Naive thymus-derived CD4-positive, alpha-beta T cell (primary cell): ENCODE measurements around the gene MAP6. TPM values are rescaled to one million over a fixed set of nuclear protein-coding genes. Genes with fewer than 3 reads are reported as not detected.
A peak's percentile ranks its signal among the peaks of the same experiment; 100 is the strongest.

ENCODE experiments used
- ATAC-seq: fragments of 150-1000 bp; cut with Tn5 transposase; 2 replicates; pipeline ENCODE4 v1.10.0; 2021; ENCODE audit warnings: mild to moderate bottlenecking, moderate library complexity
- CTCF ChIA-PET: fragments of 350-600 bp; sonication (Branson Sonifier 250); formaldehyde crosslinking; loops from one replicate; lab custom pipeline; 2021; ENCODE audit warnings: antibody characterized with exemption; lab: Charles Lee
- POLR2A ChIA-PET: fragments of 350-600 bp; sonication (Branson Sonifier 250); formaldehyde crosslinking; loops from one replicate; lab custom pipeline; 2021; ENCODE audit warnings: antibody characterized with exemption, inconsistent platforms; lab: Charles Lee
- DNase-seq, 9 donors: peaks; one replicate each; pipeline versions ENCODE4 v3.0.0 to v3.0.0-alpha.2; 2020 to 2022; ENCODE audit warnings: mixed read lengths in 1 of 9
- H3K27ac ChIP-seq: one replicate; pipeline ENCODE4 v1.7.0; 2013; ENCODE audit warnings: mild to moderate bottlenecking, low read depth, low read length, moderate library complexity
- H3K27me3 ChIP-seq, 2 donors: one replicate each; pipeline ENCODE4 v1.7.0; 2013; ENCODE audit warnings: low read length in 2 of 2, mild to moderate bottlenecking in 2 of 2, moderate library complexity in 2 of 2; ENCODE audit not compliant: control insufficient read depth in 2 of 2, insufficient read depth in 2 of 2
- H3K36me3 ChIP-seq, 3 experiments: 1 replicate in 2 of 3; 2 replicates in 1 of 3; pipeline ENCODE4 v1.7.0; 2013; ENCODE audit warnings: low read length in 3 of 3, mild to moderate bottlenecking in 3 of 3, moderate library complexity in 1 of 3; ENCODE audit not compliant: insufficient read depth in 3 of 3, control insufficient read depth in 2 of 3
- H3K4me1 ChIP-seq, 2 donors: one replicate each; pipeline ENCODE4 v1.7.0; 2013; ENCODE audit warnings: low read length in 2 of 2, mild to moderate bottlenecking in 2 of 2, moderate library complexity in 1 of 2; ENCODE audit not compliant: control insufficient read depth in 2 of 2, insufficient read depth in 2 of 2
- H3K4me3 ChIP-seq: 2 replicates; pipeline ENCODE4 v1.7.0; 2013; ENCODE audit warnings: mild to moderate bottlenecking, low read length
- H3K9me3 ChIP-seq, 3 experiments: 1 replicate in 2 of 3; 2 replicates in 1 of 3; pipeline ENCODE4 v1.7.0; 2013; ENCODE audit warnings: low read length in 3 of 3; ENCODE audit not compliant: control insufficient read depth in 2 of 3
- H3K27ac Mint-ChIP-seq, 9 donors: one replicate each; pipeline ENCODE4 v1.8.0; 2020 to 2022; ENCODE audit warnings: mixed read lengths in 9 of 9, mild to moderate bottlenecking in 8 of 9, moderate library complexity in 5 of 9, inconsistent platforms in 2 of 9
- H3K27me3 Mint-ChIP-seq, 5 donors: one replicate each; pipeline ENCODE4 v1.8.0; 2021 to 2022; ENCODE audit warnings: mixed read lengths in 5 of 5, mild to moderate bottlenecking in 1 of 5
- H3K36me3 Mint-ChIP-seq, 5 donors: one replicate each; pipeline ENCODE4 v1.8.0; 2020 to 2022; ENCODE audit warnings: mixed read lengths in 5 of 5, mild to moderate bottlenecking in 3 of 5, inconsistent platforms in 1 of 5
- H3K4me1 Mint-ChIP-seq, 7 donors: one replicate each; pipeline ENCODE4 v1.8.0; 2020 to 2022; ENCODE audit warnings: mixed read lengths in 7 of 7, mild to moderate bottlenecking in 3 of 7, inconsistent platforms in 1 of 7
- H3K4me3 Mint-ChIP-seq, 10 donors: one replicate each; pipeline ENCODE4 v1.8.0; 2020 to 2022; ENCODE audit warnings: mild to moderate bottlenecking in 10 of 10, mixed read lengths in 10 of 10, moderate library complexity in 6 of 10, inconsistent platforms in 2 of 10
- H3K9me3 Mint-ChIP-seq, 11 donors: one replicate each; pipeline ENCODE4 v1.8.0; 2020 to 2022; ENCODE audit warnings: mixed read lengths in 11 of 11, mild to moderate bottlenecking in 4 of 11, inconsistent platforms in 1 of 11, moderate library complexity in 1 of 11
- intact Hi-C, 2 donors: fragments of 100-400 bp; cut with micrococcal nuclease; formaldehyde crosslinking; loops; one replicate each; pipeline ENCODE4 v1.15.1; 2023
- polyA plus RNA-seq, 2 donors: library from polyadenylated mRNA; unstranded; fragments of 300-500 nt; fragmentation: Illumina TruSeq; gene quantifications; one replicate each; pipeline ENCODE4 v1.2.3, GENCODE V29; 2021
- total RNA-seq, 6 experiments: library from RNA in 5 of 6; stranded (reverse) in 5 of 6; gene quantifications; 1 replicate in 5 of 6; 2 replicates in 1 of 6; pipeline ENCODE4 v1.2.3 and lab custom pipeline; 2021 to 2026

The MAP6 gene
- total and polyA plus RNA-seq, 7 experiments from 2014 or later, result 2.7 TPM; not detected in 6

- Histone ChIP-seq H3K27me3 (no peaks in the 10 kb centered on the region), H3K4me3 (no peak overlapping the region), H3K9me3 (no peaks in the 10 kb centered on the region), H3K36me3 (peaks cover 0 to 55% (median 8%) of the 10 kb centered on the region in 3 experiments), H3K27ac (no peak overlapping the region), H3K4me1 (peaks cover 8 to 14% of the 10 kb centered on the region in 2 donors)
- Mint-ChIP-seq H3K27me3 (no peaks in the 10 kb centered on the region), H3K27ac (no peak overlapping the region), H3K36me3 (peaks cover 0 to 9% (median 5%) of the 10 kb centered on the region in 5 donors), H3K4me3 (no peak overlapping the region), H3K9me3 (no peaks in the 10 kb centered on the region), H3K4me1 (peaks cover 14 to 36% (median 22%) of the 10 kb centered on the region in 7 donors)
- ChIA-PET CTCF (interaction anchor here (1.3 to 2.5 kb wide), 3 partner anchors 10 to 178 kb away, joined by 3 to 12 read pairs (median 6); no protein-coding TSS in a partner anchor), POLR2A (interaction anchor here (1.4 kb wide), 1 partner anchor 19 kb away, joined by 3 read pairs; no protein-coding TSS in a partner anchor)
- intact Hi-C loops, result loop anchor here in 1 of 2 donors (10.0 kb wide), 2 partner anchors 248 to 1172 kb away; partner anchors contain the start of genes PGM2L1 and UVRAG
- no peak for ATAC-seq
- DNase-seq, result no peak
These were observed 102.0 kb downstream of the MAP6 start for GRCh38 chr11:75566763-75567279.

- intact Hi-C loops, result loop anchor here in 1 of 2 donors (10.0 kb wide), 2 partner anchors 249 to 1171 kb away; partner anchors contain the start of genes PGM2L1 and UVRAG
- DNase-seq (no peak), ATAC-seq (no peak)
- peaks cover 13 to 20% of the 10 kb centered on the region in 2 donors for H3K4me1 ChIP-seq
- Mint-ChIP-seq H3K9me3 (no peaks in the 10 kb centered on the region), H3K27ac (peak overlapping the region in 2 of 9 donors; percentile 30 to 82), H3K36me3 (peaks cover 0 to 9% (median 5%) of the 10 kb centered on the region in 5 donors), H3K4me1 (peaks cover 18 to 41% (median 27%) of the 10 kb centered on the region in 7 donors), H3K27me3 (no peaks in the 10 kb centered on the region), H3K4me3 (no peak overlapping the region)
- no peak overlapping the region for H3K27ac ChIP-seq
- no peaks in the 10 kb centered on the region for H3K9me3 ChIP-seq
- H3K4me3 ChIP-seq, result no peak overlapping the region
- no peaks in the 10 kb centered on the region for H3K27me3 ChIP-seq
- POLR2A ChIA-PET, result interaction anchor here (1.4 kb wide), 1 partner anchor 18 kb away, joined by 3 read pairs; no protein-coding TSS in a partner anchor
- CTCF ChIA-PET, result interaction anchor here (1.3 to 2.5 kb wide), 2 partner anchors 11 to 178 kb away, joined by 3 to 12 read pairs; no protein-coding TSS in a partner anchor
- peaks cover 0 to 48% (median 8%) of the 10 kb centered on the region in 3 experiments for H3K36me3 ChIP-seq
These were observed 102.7 kb downstream of the MAP6 start for GRCh38 chr11:75565916-75566762.

GRCh38 chr11:75565221-75565814, 103.5 kb downstream of the MAP6 start:
- intact Hi-C loops, result loop anchor here in 1 of 2 donors (10.0 kb wide), 2 partner anchors 249 to 1171 kb away; partner anchors contain the start of genes PGM2L1 and UVRAG
- Histone ChIP-seq H3K4me1 (peaks cover 15 to 22% of the 10 kb centered on the region in 2 donors), H3K4me3 (no peak overlapping the region), H3K27me3 (no peaks in the 10 kb centered on the region), H3K36me3 (peaks cover 0 to 40% (median 8%) of the 10 kb centered on the region in 3 experiments), H3K9me3 (no peaks in the 10 kb centered on the region), H3K27ac (no peak overlapping the region)
- POLR2A ChIA-PET, result no interaction called here
- Mint-ChIP-seq H3K9me3 (no peaks in the 10 kb centered on the region), H3K36me3 (peaks cover 0 to 9% (median 5%) of the 10 kb centered on the region in 5 donors), H3K27ac (peak overlapping the region in 2 of 9 donors; percentile 12 to 82), H3K4me3 (peak overlapping the region in 1 of 10 donors; percentile 99), H3K4me1 (peaks cover 18 to 46% (median 32%) of the 10 kb centered on the region in 7 donors), H3K27me3 (no peaks in the 10 kb centered on the region)
- CTCF ChIA-PET, result interaction anchor here (2.5 kb wide), 1 partner anchor 11 kb away, joined by 12 read pairs; no protein-coding TSS in a partner anchor
- DNase-seq (no peak), ATAC-seq (no peak)

- peak overlapping the region; percentile 86 for H3K27ac ChIP-seq
- DNase-seq (no peak), ATAC-seq (no peak)
- ChIA-PET CTCF (no interaction called here), POLR2A (no interaction called here)
- H3K4me3 ChIP-seq, result no peak overlapping the region
- no peaks in the 10 kb centered on the region for H3K9me3 ChIP-seq
- peaks cover 18 to 46% (median 32%) of the 10 kb centered on the region in 7 donors for H3K4me1 Mint-ChIP-seq
- peaks cover 0 to 30% (median 0%) of the 10 kb centered on the region in 3 experiments for H3K36me3 ChIP-seq
- intact Hi-C loops, result loop anchor here in 1 of 2 donors (2.0 to 10.0 kb wide), 3 partner anchors 31 to 1169 kb away; partner anchors contain the start of genes PGM2L1 and UVRAG
- H3K4me1 ChIP-seq, result peaks cover 15 to 22% of the 10 kb centered on the region in 2 donors
- no peaks in the 10 kb centered on the region for H3K27me3 Mint-ChIP-seq
- H3K9me3 Mint-ChIP-seq, result no peaks in the 10 kb centered on the region
- peak overlapping the region; percentile 25 to 97 (median 92) for H3K27ac Mint-ChIP-seq
- no peaks in the 10 kb centered on the region for H3K27me3 ChIP-seq
- H3K4me3 Mint-ChIP-seq, result peak overlapping the region; percentile 94 to 99 (median 99)
- peaks cover 0 to 9% (median 5%) of the 10 kb centered on the region in 5 donors for H3K36me3 Mint-ChIP-seq
These were observed 104.8 kb downstream of the MAP6 start for GRCh38 chr11:75563978-75564552.

- Mint-ChIP-seq H3K9me3 (no peaks in the 10 kb centered on the region), H3K4me3 (peak overlapping the region; percentile 94 to 99 (median 99)), H3K27me3 (no peaks in the 10 kb centered on the region), H3K36me3 (peaks cover 0 to 7% (median 3%) of the 10 kb centered on the region in 5 donors), H3K4me1 (peaks cover 18 to 46% (median 32%) of the 10 kb centered on the region in 7 donors), H3K27ac (peak overlapping the region; percentile 86 to 97 (median 95))
- H3K9me3 ChIP-seq, result no peaks in the 10 kb centered on the region
- CTCF ChIA-PET, result no interaction called here
- H3K36me3 ChIP-seq, result peaks cover 0 to 24% (median 0%) of the 10 kb centered on the region in 3 experiments
- H3K27ac ChIP-seq, result peak overlapping the region; percentile 86
- DNase-seq, result no peak
- no peaks in the 10 kb centered on the region for H3K27me3 ChIP-seq
- no peak overlapping the region for H3K4me3 ChIP-seq
- no peak for ATAC-seq
- peaks cover 15 to 22% of the 10 kb centered on the region in 2 donors for H3K4me1 ChIP-seq
- POLR2A ChIA-PET, result no interaction called here
- intact Hi-C loops, result loop anchor here in 1 of 2 donors (2.0 to 10.0 kb wide), 3 partner anchors 31 to 1169 kb away; partner anchors contain the start of genes PGM2L1 and UVRAG
These were observed 105.3 kb downstream of the MAP6 start for GRCh38 chr11:75563501-75563977.
